Activated naive CD8-positive, alpha-beta T cell treated with anti-CD3 and anti-CD28 coated beads, Interleukin-2, amount 50 U/mL, for 16 hours (primary cell): Measurements from ENCODE around the gene GLRX2.
A peak's percentile ranks its signal among the peaks of the same experiment; 100 is the strongest.
"Not testable (repeated sequence)": the region's sequence is repeated elsewhere in the genome, so short reads cannot be mapped to it uniquely, and the experiment has no call there.

Source experiments
- DNase-seq: peaks from one replicate; pipeline ENCODE4 v3.0.0-alpha.2; 2020; ENCODE audit warnings: low read depth, low spot score

GLRX2 gene

DNA sequence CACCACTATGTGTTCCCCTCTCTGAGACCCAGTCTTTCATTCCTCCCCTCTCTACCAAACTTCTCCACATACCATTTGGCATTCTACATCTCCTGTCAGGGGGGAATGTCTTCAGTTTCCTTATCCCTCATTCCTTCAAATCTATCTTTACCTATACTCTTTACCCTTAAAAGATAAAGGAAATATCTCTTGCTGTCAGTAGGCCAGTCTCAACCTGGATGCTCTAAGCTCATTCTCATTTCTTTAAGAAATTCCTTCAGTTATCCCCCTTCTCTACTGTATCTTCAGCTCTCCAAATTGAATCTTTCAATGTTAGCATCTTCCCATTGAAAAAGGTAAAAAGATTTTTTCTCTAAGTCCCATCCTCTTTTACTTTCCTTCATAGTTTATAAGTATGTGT lies 39.3 kb downstream of the GLRX2 start:
- DNase-seq: no peak

DNA sequence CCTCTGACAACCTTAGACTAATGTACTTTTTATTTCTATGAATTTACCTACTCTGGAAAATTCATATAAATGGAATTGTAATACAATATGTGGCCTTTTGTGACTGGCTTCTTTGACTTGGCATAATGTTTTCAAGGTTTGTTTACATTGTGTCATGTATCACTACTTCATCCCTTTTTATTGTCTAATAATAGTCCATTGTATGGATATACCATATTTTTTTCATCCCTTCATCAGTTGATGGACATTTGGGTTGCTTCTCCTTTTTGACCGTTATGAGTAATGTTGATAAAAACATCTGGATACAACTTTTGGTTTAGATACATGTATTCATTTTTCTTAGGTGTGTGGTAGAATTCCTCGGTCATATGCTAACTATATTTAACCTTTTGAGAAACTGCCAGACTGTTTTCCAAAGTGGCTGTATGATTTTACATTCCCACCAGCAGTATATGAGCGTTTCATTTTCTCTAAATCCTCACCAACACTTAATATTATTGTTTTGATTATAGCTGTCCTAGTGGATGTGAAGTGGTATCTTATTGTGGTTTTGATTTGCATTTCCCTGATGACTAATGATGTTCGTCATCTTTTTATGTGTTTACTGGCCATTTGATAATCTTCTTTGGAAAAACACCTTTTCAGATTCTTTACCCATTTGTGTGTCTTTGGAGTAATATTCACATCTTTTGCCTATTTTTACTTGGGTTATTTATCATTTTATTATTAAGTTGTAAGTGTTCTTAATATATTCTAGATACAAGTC lies 42.3 kb downstream of the GLRX2 start:
- no peak for DNase-seq

DNA sequence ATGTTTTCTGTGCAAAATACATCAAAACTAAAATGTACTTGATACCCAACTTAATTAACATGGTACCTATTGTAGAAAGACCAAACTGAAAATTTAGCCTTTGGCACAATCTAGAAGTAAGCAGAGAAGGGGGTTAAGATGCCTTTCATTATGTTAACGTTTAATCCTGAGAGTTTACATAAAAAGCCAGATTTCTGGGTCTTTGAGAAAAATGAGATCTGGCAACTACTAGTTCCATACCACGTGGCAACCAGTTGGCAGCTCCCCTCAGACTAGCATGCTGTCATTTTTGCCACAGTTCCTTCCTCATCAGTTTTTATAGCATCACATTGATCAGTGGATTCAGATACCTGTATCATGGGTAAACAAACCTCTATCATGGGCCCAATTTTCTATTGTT lies 44.3 kb downstream of the GLRX2 start:
- DNase-seq: no peak

DNA sequence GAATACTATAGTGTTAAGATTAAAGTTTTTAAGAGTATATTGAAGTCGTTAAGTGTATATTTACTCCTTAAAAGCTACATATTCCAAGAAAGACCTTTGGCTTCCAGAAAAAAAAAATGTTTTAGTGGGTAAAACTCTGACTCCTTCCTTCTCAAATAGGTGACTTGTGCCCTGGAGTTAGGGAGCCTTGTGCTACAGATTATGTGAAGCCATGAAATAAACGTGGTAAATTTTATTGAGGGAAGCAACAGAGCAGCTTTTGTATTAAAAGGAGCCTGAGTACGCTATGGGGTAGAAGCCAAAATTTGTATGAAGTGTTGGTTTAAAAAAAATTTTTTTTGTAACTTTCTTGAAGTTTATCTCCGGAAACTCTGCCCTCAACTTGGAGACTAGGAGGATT lies 44.8 kb downstream of the GLRX2 start:
- no peak for DNase-seq

DNA sequence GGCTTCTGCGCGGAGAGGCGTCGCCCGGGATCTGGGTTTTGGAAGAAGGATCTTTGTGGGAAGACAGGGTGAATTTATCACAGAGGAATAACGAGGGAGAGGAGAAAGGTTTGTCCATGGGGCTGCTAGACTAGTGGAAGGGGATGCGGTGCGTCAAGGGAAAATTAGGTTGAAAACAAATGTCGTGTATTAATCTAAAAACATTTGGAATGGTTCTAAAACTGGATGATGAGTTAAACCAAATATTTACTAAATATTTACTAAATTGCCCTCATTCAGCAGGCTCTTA lies 45.2 kb downstream of the GLRX2 start:
- DNase-seq: no peak

DNA sequence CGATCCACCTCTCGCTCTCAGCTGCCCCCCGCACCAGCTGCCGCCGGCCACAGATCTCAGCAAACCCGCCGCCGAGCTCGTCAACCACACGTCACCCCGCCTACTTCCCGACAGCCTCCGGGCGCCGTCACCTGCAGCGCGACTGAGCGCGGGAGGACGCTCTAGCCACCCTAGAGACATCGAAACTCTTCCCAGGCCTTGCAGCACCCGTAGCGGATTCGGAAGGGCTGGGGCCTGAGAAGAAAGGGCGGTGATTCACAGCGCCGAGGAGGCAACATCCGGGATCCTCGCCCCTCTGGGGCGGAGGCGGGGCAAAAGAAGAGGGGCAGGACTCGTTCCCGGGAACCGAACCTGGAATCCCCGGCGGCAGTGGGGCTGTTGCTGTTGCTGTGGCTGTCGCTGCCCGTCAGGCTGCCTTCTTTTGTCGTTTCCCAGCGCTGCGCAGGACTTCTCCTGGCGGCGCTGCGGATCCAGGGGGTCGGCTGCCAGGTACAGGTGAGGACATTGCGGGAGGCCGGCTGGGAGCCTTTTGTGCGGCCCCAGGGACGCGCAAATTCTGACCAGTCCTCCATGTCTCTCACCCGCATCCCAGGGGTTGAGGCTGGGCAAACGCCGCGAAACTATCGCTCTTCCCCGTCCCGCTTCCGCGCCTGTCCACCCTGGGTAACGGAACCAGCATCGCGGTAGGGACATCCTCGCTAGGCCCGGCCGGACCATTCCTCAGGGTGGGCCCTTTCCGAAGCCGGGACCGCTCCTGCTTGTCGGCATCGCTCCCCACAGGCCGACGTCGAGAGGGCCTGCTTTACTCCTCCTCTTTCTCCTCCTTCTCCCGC lies 45.7 kb downstream of the GLRX2 start, which contains the start of the genes RO60 and UCHL5:
TSS of gene RO60 (plus strand) at position 331 of the 833 bp plus-strand sequence. CDS start 9,443 bp downstream, outside the sequence.
TSS of gene UCHL5 (minus strand) at position 79 of the 833 bp plus-strand sequence. CDS start 100 bp downstream, outside the sequence.
- peak; percentile 80 for DNase-seq

DNA sequence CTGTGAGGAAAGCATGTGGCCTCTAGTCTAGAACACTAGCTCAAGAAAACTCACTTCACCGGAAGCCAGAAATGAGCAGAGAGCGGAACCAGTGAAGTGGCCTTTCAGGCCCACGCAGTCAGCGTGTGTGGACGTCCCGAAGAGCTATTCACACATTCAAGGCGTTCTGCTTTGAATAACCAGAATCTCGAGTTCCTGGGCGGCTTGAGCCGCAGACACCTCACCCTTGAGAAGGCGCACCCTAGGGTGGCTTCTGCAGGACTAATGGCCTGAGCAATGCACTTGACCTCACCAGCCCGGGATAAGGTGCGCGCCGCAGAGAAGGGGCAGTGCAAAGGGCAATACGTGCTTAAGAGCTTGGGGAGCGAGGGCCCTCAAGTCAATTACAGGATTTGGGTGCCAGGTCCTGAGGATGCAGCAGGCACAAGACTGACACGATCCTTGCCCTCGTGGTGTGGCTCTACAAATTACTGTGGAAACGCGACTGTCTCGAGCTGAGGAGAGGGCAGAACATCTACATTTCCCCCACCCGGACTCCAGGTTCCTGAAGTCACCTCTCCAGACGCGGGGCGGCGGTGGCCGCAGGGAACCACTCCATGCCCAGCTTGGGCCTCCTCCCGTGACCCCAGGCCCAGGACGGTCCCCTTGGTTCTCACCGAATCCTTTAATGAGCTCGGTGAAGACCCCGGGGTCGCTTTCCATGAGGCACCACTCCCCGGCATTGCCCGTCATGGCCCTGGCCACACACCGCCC lies 46.5 kb downstream of the GLRX2 start:
- peak; percentile 15 for DNase-seq

DNA sequence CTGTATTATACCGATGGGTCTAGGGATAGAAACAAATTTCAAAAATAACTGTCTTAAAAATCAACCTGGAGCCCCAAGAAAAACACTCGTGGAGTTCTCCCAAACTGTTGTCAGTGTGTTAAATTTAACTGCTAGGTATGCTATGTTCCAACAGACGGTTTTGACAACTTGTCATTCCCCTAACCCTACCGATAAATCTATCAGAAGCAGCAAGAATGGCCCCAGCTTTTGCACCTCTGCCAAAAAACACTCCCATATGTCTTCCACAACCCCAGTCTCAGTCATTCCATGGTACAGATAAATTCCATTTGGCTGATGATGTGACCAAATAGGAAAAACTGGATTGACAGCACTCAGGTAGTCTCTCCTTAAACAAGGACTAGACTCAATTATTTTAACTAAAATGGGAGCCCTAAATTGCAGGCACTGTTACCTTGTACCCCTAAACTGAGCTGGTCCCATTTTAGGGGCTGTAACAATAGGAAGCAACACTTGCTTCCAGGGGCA lies 51.0 kb downstream of the GLRX2 start:
- no peak for DNase-seq

DNA sequence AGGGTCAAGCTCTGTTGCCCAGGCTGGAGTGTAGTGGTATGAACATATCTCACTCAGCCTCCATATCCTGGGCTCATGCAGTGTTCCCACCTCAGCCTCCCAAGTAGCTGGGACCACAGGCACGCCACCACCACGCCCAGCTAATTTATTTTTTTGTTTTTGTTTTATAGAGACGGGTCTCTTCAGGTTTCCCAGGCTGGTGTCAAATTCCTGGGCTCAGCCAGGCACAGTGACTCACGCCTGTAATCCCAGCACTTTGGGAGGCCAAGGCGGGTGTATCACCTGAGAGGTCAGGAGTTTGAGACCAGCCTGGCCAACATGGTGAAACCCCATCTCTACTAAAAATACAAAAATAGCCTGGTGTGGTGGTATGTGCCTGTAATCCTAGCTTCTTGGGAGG lies 56.3 kb downstream of the GLRX2 start:
- DNase-seq: not testable (repeated sequence)
